Stimulated activated naive B cell treated with anti-CD40 and anti-IgM and Interleukin-4, amounts not matched to agents 10 μg/mL and 1 μg/mL and 100 μg/mL, for 72 hours (primary cell): ENCODE data around the gene TRANK1.
"Not testable (repeated sequence)": the region's sequence is repeated elsewhere in the genome, so short reads cannot be mapped to it uniquely, and the experiment has no call there.

Source experiments
- ATAC-seq, 2 donors: fragments of 150-1000 bp; cut with Tn5 transposase; replicated peaks; 2 replicates each; pipeline ENCODE4 v1.10.0; 2021; ENCODE audit warnings: moderate library complexity in 1 of 2
- DNase-seq: peaks from one replicate; pipeline ENCODE4 v3.0.0; 2021
- H3K27ac Mint-ChIP-seq: one replicate; pipeline ENCODE4 v1.8.0; 2022; ENCODE audit warnings: mild to moderate bottlenecking, mixed read lengths
- H3K27me3 Mint-ChIP-seq, 2 donors: one replicate each; pipeline ENCODE4 v1.8.0; 2022; ENCODE audit warnings: mixed read lengths in 2 of 2
- H3K36me3 Mint-ChIP-seq, 2 donors: one replicate each; pipeline ENCODE4 v1.8.0; 2022; ENCODE audit warnings: mixed read lengths in 2 of 2, mild to moderate bottlenecking in 1 of 2
- H3K4me1 Mint-ChIP-seq, 2 donors: one replicate each; pipeline ENCODE4 v1.8.0; 2022; ENCODE audit warnings: mixed read lengths in 2 of 2, mild to moderate bottlenecking in 1 of 2
- H3K4me3 Mint-ChIP-seq, 2 donors: one replicate each; pipeline ENCODE4 v1.8.0; 2022; ENCODE audit warnings: mild to moderate bottlenecking in 2 of 2, mixed read lengths in 2 of 2, moderate library complexity in 1 of 2
- H3K9me3 Mint-ChIP-seq, 2 donors: one replicate each; pipeline ENCODE4 v1.8.0; 2022; ENCODE audit warnings: mixed read lengths in 2 of 2, mild to moderate bottlenecking in 1 of 2

Gene TRANK1

GRCh38 chr3:36900474-36901443, 44.1 kb downstream of the TRANK1 start:
- Mint-ChIP-seq H3K4me1 (peaks cover 34 to 74% of the 10 kb centered on the region in 2 donors), H3K9me3 (no peaks in the 10 kb centered on the region), H3K4me3 (peak overlapping the region; percentile 50 to 64), H3K27me3 (no peaks in the 10 kb centered on the region), H3K36me3 (peaks cover 6 to 12% of the 10 kb centered on the region in 2 donors), H3K27ac (peak overlapping the region; percentile 80)
- DNase-seq (no peak), ATAC-seq (no peak)

DNA sequence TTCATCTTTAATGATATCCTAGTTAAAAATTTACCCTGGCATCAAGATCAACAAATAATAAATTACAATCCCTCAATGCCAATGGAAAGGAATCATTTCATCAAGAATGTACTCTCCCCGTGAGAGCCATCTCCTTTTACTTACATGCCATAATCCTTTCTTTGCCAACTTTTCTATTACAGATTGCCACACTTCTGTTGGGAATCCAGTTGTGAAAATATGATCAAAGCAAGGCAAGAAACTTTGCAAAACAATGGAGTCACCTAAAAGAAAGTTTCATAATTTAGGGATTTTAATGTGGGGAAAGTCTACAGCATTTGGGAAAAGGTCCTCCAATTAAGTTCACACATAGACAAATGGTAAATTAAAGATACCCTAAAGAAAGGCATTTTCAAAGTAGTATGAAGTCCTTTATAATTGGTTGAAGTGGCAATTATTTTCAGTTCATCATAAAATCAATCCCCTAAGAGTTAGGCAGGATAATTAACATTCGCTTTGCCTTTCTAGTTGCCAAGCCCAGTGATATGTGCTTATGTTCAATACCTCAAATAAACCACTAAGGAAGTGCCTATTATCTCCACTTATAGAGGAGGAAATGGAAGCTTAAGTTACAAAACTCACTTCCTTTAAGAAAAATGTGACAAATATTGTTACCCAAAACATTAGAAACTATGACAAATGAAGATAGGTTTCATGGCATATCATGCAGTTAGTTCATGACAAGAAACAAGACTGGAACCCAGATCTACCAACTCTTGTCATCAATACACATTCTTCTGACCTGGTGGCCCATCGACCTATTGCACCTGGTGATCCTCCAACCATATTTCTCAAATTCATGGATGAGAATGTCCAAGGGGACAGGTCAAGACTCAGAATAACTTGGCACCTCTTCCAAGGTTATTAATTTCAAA, 49.1 kb downstream of the TRANK1 start:
- Mint-ChIP-seq H3K4me1 (peaks cover 40 to 79% of the 10 kb centered on the region in 2 donors), H3K36me3 (peaks cover 8 to 16% of the 10 kb centered on the region in 2 donors), H3K27me3 (no peaks in the 10 kb centered on the region), H3K27ac (no peak overlapping the region), H3K4me3 (no peak overlapping the region), H3K9me3 (peaks cover 0 to 2% of the 10 kb centered on the region in 2 donors)
- ATAC-seq (no peak), DNase-seq (no peak)

DNA sequence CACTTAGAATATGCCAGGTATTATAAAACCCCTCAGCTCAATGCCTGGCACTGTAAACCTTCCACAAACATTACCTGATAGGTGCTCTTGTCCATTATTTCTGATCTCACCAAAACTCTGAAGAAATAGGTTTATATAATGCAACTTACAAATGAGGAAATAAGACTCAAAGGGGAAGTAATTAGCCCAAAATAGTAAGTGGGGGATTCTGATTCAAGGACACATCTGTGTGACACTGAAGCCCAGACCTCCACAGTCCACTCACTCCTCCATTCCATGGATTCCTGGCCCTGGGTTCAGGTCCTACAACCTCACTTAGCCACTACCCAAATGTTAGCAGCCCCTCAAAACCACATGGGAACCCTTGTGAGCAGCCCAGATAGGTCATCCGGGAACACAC, 49.9 kb downstream of the TRANK1 start:
- Mint-ChIP-seq H3K27ac (peak overlapping the region; percentile 91), H3K27me3 (no peaks in the 10 kb centered on the region), H3K36me3 (peaks cover 8 to 18% of the 10 kb centered on the region in 2 donors), H3K4me1 (peaks cover 48 to 77% of the 10 kb centered on the region in 2 donors), H3K9me3 (peaks cover 0 to 2% of the 10 kb centered on the region in 2 donors), H3K4me3 (peak overlapping the region; percentile 10 to 52)
- DNase-seq (no peak), ATAC-seq (peak; percentile 40 to 43)

- H3K4me1 Mint-ChIP-seq: peaks cover 52 to 79% of the 10 kb centered on the region in 2 donors
- no peaks in the 10 kb centered on the region for H3K27me3 Mint-ChIP-seq
- peak overlapping the region in 1 of 2 donors; percentile 28 for H3K4me3 Mint-ChIP-seq
- H3K36me3 Mint-ChIP-seq: peaks cover 14 to 26% of the 10 kb centered on the region in 2 donors
- peak overlapping the region; percentile 88 for H3K27ac Mint-ChIP-seq
- DNase-seq (no peak), ATAC-seq (no peak)
- H3K9me3 Mint-ChIP-seq: peaks cover 0 to 2% of the 10 kb centered on the region in 2 donors
These were observed 51.0 kb downstream of the TRANK1 start for GRCh38 chr3:36893826-36894225.

GRCh38 chr3:36893137-36893557, 51.7 kb downstream of the TRANK1 start:
- Mint-ChIP-seq H3K27me3 (no peaks in the 10 kb centered on the region), H3K4me3 (peak overlapping the region; percentile 12 to 19), H3K4me1 (peaks cover 52 to 81% of the 10 kb centered on the region in 2 donors), H3K27ac (peak overlapping the region; percentile 88), H3K36me3 (peaks cover 14 to 23% of the 10 kb centered on the region in 2 donors), H3K9me3 (peaks cover 0 to 2% of the 10 kb centered on the region in 2 donors)
- ATAC-seq (peak; percentile 55 to 73), DNase-seq (no peak)

GRCh38 chr3:36892457-36893136, 52.3 kb downstream of the TRANK1 start:
- ATAC-seq (no peak), DNase-seq (no peak)
- Mint-ChIP-seq H3K36me3 (peaks cover 14 to 20% of the 10 kb centered on the region in 2 donors), H3K27me3 (no peaks in the 10 kb centered on the region), H3K9me3 (peaks cover 0 to 2% of the 10 kb centered on the region in 2 donors), H3K27ac (peak overlapping the region; percentile 93), H3K4me3 (peak overlapping the region; percentile 71 to 80), H3K4me1 (peaks cover 52 to 77% of the 10 kb centered on the region in 2 donors)

DNA sequence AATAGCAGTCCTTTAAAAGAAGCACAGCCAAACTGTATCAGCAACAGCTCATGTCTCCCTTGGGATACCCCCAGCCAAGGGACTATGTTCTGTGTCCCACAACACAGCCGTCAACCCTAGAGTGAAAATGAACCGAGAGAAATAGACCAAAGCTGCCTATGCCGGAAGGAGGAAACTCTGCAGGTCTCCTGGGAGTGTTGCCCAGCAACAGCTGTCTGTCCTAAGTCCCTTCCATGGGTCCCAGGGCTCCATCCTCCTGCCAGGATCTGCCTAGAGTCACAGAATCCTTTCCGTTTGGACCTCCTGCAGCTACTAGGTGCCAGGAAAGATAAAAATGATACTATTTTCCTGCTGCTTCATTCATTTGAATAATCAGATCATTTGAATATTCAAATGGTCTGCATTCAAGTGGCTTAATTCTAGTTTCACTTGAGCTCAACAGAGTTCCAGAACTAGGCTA, 53.1 kb downstream of the TRANK1 start:
- H3K27ac Mint-ChIP-seq: peak overlapping the region; percentile 93

GRCh38 chr3:36891097-36891496, 53.8 kb downstream of the TRANK1 start:
- DNase-seq, H3K27me3 Mint-ChIP-seq, H3K9me3 Mint-ChIP-seq: not testable (repeated sequence)
- Mint-ChIP-seq H3K36me3 (peaks cover 10 to 20% of the 10 kb centered on the region in 2 donors), H3K27ac (peak overlapping the region; percentile 75), H3K4me1 (peaks cover 48 to 70% of the 10 kb centered on the region in 2 donors), H3K4me3 (peak overlapping the region; percentile 22 to 53)
- peak; percentile 15 to 40 for ATAC-seq

More for the DNA sequence above, 53.1 kb downstream of the TRANK1 start:
- ATAC-seq: peak; percentile 82 to 85
- Mint-ChIP-seq H3K9me3 (peaks cover 0 to 2% of the 10 kb centered on the region in 2 donors), H3K4me1 (peaks cover 48 to 71% of the 10 kb centered on the region in 2 donors), H3K4me3 (peak overlapping the region; percentile 71 to 80), H3K36me3 (peaks cover 10 to 20% of the 10 kb centered on the region in 2 donors), H3K27me3 (no peaks in the 10 kb centered on the region)
- DNase-seq: peak; percentile 69

DNA sequence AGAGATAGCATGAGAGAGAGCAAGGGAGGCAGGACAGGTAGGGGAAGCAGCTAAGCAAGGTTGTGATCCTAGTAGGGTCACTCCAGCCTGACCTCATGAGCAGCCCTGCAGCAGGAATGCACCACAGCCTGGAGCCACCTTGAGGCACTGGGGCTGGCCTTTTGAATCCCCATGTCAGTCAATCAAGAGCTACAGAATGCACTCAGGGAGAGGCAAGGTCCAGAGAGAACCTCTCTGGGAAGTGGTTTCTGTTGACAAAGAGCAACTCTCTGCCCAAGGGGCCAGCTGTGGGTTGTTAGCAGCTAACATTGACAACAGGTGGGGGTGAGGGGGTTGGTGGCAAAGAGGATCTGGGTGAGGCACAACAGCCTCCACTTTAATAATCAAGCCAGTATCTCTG, 54.6 kb downstream of the TRANK1 start:
- Mint-ChIP-seq H3K27ac (peak overlapping the region; percentile 71), H3K27me3 (no peaks in the 10 kb centered on the region), H3K4me3 (no peak overlapping the region), H3K4me1 (peaks cover 45 to 61% of the 10 kb centered on the region in 2 donors), H3K36me3 (peaks cover 10 to 20% of the 10 kb centered on the region in 2 donors), H3K9me3 (peaks cover 0 to 2% of the 10 kb centered on the region in 2 donors)
- ATAC-seq (no peak), DNase-seq (no peak)

DNA sequence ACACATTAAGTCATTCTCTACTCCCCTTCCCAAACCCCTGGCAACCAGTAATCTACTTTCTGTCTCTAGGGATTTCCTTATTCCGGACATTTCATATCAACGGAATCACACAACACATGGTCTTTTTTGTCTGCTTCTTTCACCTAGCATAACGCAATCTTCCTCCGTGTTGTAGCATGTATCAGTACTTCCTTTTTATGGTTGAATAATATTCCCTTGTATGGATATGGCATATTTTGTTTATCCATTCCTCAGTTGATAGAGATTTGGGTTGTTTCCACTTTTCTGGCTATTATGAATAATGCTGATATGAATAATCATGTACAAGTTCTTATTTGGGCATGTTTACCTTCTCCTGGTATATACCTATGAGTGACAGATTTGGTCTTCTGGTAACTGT, 63.1 kb downstream of the TRANK1 start:
- no peak overlapping the region for H3K4me3 Mint-ChIP-seq
- peaks cover 7 to 16% of the 10 kb centered on the region in 2 donors for H3K36me3 Mint-ChIP-seq
- H3K9me3 Mint-ChIP-seq: peaks cover 2 to 5% of the 10 kb centered on the region in 2 donors
- no peaks in the 10 kb centered on the region for H3K27me3 Mint-ChIP-seq
- peaks cover 9 to 34% of the 10 kb centered on the region in 2 donors for H3K4me1 Mint-ChIP-seq
- no peak for ATAC-seq
- no peak overlapping the region for H3K27ac Mint-ChIP-seq
- no peak for DNase-seq

- Mint-ChIP-seq H3K36me3 (peaks cover 5 to 15% of the 10 kb centered on the region in 2 donors), H3K4me1 (peaks cover 17 to 48% of the 10 kb centered on the region in 2 donors)
- H3K9me3 Mint-ChIP-seq, H3K27ac Mint-ChIP-seq, H3K4me3 Mint-ChIP-seq, H3K27me3 Mint-ChIP-seq, DNase-seq, ATAC-seq: not testable (repeated sequence)
These were observed 65.0 kb downstream of the TRANK1 start for GRCh38 chr3:36879842-36880241.

DNA sequence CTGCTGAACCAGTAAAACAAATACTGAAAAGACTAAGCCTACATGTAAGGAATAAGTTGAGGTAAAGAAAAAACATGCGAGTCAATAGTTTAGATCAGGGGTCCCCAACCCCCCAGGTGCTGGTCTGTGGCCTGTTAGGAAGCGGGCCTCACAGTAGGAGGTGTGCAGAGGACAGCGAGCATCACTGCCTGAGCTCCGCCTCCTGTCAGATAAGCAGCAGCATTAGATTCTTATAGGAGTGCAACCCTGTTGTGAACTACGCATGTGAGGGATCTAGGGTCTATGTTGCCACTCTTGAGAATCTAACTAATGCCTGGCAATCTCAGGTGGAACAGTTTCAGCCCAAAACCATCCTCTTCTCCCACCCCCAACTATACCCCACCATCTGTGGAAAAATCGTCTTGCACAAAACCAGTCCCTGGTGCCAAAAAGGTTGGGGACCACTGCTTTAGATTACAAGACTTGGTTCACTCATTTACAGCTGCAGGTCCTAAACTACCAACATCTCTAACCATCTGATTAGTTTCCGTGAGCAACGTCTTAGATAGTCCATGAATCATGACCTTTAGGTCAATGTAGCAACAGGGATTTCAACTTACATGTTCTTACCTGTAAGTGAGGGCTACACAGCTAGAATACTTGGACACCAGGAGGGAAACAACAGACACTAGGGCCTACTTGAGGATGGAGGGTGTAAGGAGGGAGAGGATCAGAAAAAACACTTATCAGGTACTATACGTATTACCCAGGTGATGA, 66.7 kb downstream of the TRANK1 start:
- Mint-ChIP-seq H3K27me3 (no peaks in the 10 kb centered on the region), H3K27ac (peak overlapping the region; percentile 44), H3K4me3 (no peak overlapping the region), H3K36me3 (peaks cover 5 to 7% of the 10 kb centered on the region in 2 donors), H3K9me3 (peaks cover 2 to 5% of the 10 kb centered on the region in 2 donors), H3K4me1 (peaks cover 17 to 50% of the 10 kb centered on the region in 2 donors)
- no peak for DNase-seq
- ATAC-seq: no peak
